ENCODE measurements around the gene ARMH2. TPM values are rescaled to one million over a fixed set of nuclear protein-coding genes. Genes with fewer than 3 reads are reported as not detected.
"Not testable (repeated sequence)": the region's sequence is repeated elsewhere in the genome, so short reads cannot be mapped to it uniquely, and the experiment has no call there.

The ARMH2 gene
- polyA plus RNA-seq, 3 donors from 2014 or later, result not detected

- H3K4me3 Mint-ChIP-seq, result peak within 1 kb of the TSS; percentile 98 to 100 (median 99)
- H3K9me3 Mint-ChIP-seq, result no peaks in the 10 kb centered on the region
- H3K27me3 Mint-ChIP-seq (ENCODE audit: low read depth in 3 of 3), result peaks cover 10 to 13% (median 10%) of the 10 kb centered on the region in 3 donors
- H3K27ac Mint-ChIP-seq, result peak within 1 kb of the TSS; percentile 88 to 99 (median 98)
- peak; percentile 96 to 97 (median 96) for DNase-seq
- no peaks in the 10 kb centered on the region for H3K36me3 Mint-ChIP-seq
- H3K4me1 Mint-ChIP-seq, result peaks cover 19 to 34% of the 10 kb centered on the region in 2 donors
These were observed 23.8 kb downstream of the ARMH2 start, which contains the start of gene GMNN for GRCh38 chr6:24774696-24775519. GMNN (plus strand) TSS chr6:24774937; CDS start chr6:24777247, 2,310 bp downstream.

- DNase-seq, result no peak
- no peaks in the 10 kb centered on the region for H3K9me3 Mint-ChIP-seq
- no peak overlapping the region for H3K4me3 Mint-ChIP-seq
- peaks cover 2 to 5% of the 10 kb centered on the region in 2 donors for H3K4me1 Mint-ChIP-seq
- H3K27me3 Mint-ChIP-seq (ENCODE audit: low read depth in 3 of 3), result peaks cover 0 to 2% (median 0%) of the 10 kb centered on the region in 3 donors
- H3K27ac Mint-ChIP-seq, result no peak overlapping the region
- no peaks in the 10 kb centered on the region for H3K36me3 Mint-ChIP-seq
These were observed 30.4 kb downstream of the ARMH2 start for GRCh38 chr6:24768361-24768760.

- Mint-ChIP-seq H3K27me3 (ENCODE audit: low read depth in 3 of 3) (peaks cover 0 to 2% (median 0%) of the 10 kb centered on the region in 3 donors), H3K36me3 (no peaks in the 10 kb centered on the region), H3K4me3 (no peak overlapping the region), H3K9me3 (no peaks in the 10 kb centered on the region), H3K4me1 (peaks cover 2 to 5% of the 10 kb centered on the region in 2 donors), H3K27ac (no peak overlapping the region)
- DNase-seq, result peak; percentile 16 to 33 (median 19)
These were observed 31.8 kb downstream of the ARMH2 start for GRCh38 chr6:24766680-24767462.

- DNase-seq; H3K4me1 Mint-ChIP-seq; H3K4me3 Mint-ChIP-seq; H3K27me3 Mint-ChIP-seq (ENCODE audit: low read depth in 3 of 3); H3K27ac Mint-ChIP-seq; H3K36me3 Mint-ChIP-seq; H3K9me3 Mint-ChIP-seq: not testable (repeated sequence)
These were observed 32.7 kb downstream of the ARMH2 start for GRCh38 chr6:24765968-24766367.

GRCh38 chr6:24764833-24765828 lies 33.6 kb downstream of the ARMH2 start:
- DNase-seq; H3K9me3 Mint-ChIP-seq; H3K36me3 Mint-ChIP-seq; H3K4me1 Mint-ChIP-seq; H3K27me3 Mint-ChIP-seq (ENCODE audit: low read depth in 3 of 3); H3K27ac Mint-ChIP-seq: not testable (repeated sequence)
- H3K4me3 Mint-ChIP-seq, result peak overlapping the region in 1 of 5 donors; percentile 4

GRCh38 chr6:24763578-24763977 lies 35.1 kb downstream of the ARMH2 start:
- no peaks in the 10 kb centered on the region for H3K36me3 Mint-ChIP-seq
- no peak for DNase-seq
- peaks cover 0 to 2% (median 2%) of the 10 kb centered on the region in 3 donors for H3K27me3 Mint-ChIP-seq (ENCODE audit: low read depth in 3 of 3)
- H3K4me1 Mint-ChIP-seq, result peaks cover 2 to 5% of the 10 kb centered on the region in 2 donors
- no peak overlapping the region for H3K4me3 Mint-ChIP-seq
- no peak overlapping the region for H3K27ac Mint-ChIP-seq
- H3K9me3 Mint-ChIP-seq, result no peaks in the 10 kb centered on the region

GRCh38 chr6:24761851-24762250 lies 36.9 kb downstream of the ARMH2 start:
- Mint-ChIP-seq H3K4me3 (no peak overlapping the region), H3K4me1 (peaks cover 2 to 5% of the 10 kb centered on the region in 2 donors), H3K36me3 (no peaks in the 10 kb centered on the region), H3K27me3 (ENCODE audit: low read depth in 3 of 3) (peaks cover 0 to 4% (median 2%) of the 10 kb centered on the region in 3 donors), H3K9me3 (no peaks in the 10 kb centered on the region), H3K27ac (peak overlapping the region in 1 of 6 donors; percentile 51)
- no peak for DNase-seq

- Mint-ChIP-seq H3K4me3 (no peak overlapping the region), H3K36me3 (no peaks in the 10 kb centered on the region), H3K27me3 (ENCODE audit: low read depth in 3 of 3) (peaks cover 0 to 4% (median 2%) of the 10 kb centered on the region in 3 donors), H3K4me1 (peaks cover 2 to 5% of the 10 kb centered on the region in 2 donors), H3K9me3 (no peaks in the 10 kb centered on the region), H3K27ac (no peak overlapping the region)
- no peak for DNase-seq
These were observed 37.4 kb downstream of the ARMH2 start for GRCh38 chr6:24761193-24761835.

GRCh38 chr6:24760210-24760609 lies 38.5 kb downstream of the ARMH2 start:
- peaks cover 2 to 3% of the 10 kb centered on the region in 2 donors for H3K4me1 Mint-ChIP-seq
- H3K27me3 Mint-ChIP-seq (ENCODE audit: low read depth in 3 of 3), result peaks cover 0 to 4% (median 3%) of the 10 kb centered on the region in 3 donors
- no peaks in the 10 kb centered on the region for H3K9me3 Mint-ChIP-seq
- H3K4me3 Mint-ChIP-seq, result no peak overlapping the region
- H3K27ac Mint-ChIP-seq, result no peak overlapping the region
- H3K36me3 Mint-ChIP-seq, result no peaks in the 10 kb centered on the region
- DNase-seq, result no peak

- no peak overlapping the region for H3K4me3 Mint-ChIP-seq
- H3K27me3 Mint-ChIP-seq (ENCODE audit: low read depth in 3 of 3), result peaks cover 0 to 4% (median 2%) of the 10 kb centered on the region in 3 donors
- H3K27ac Mint-ChIP-seq, result no peak overlapping the region
- no peaks in the 10 kb centered on the region for H3K36me3 Mint-ChIP-seq
- no peak for DNase-seq
- no peaks in the 10 kb centered on the region for H3K4me1 Mint-ChIP-seq
- H3K9me3 Mint-ChIP-seq, result no peaks in the 10 kb centered on the region
These were observed 39.0 kb downstream of the ARMH2 start for GRCh38 chr6:24759718-24760117.

GRCh38 chr6:24757611-24758010 lies 41.1 kb downstream of the ARMH2 start:
- H3K27me3 Mint-ChIP-seq (ENCODE audit: low read depth in 3 of 3), result peaks cover 0 to 7% (median 2%) of the 10 kb centered on the region in 3 donors

GRCh38 chr6:24755279-24755678 lies 43.4 kb downstream of the ARMH2 start:
- DNase-seq, result no peak
- no peaks in the 10 kb centered on the region for H3K36me3 Mint-ChIP-seq
- H3K27me3 Mint-ChIP-seq (ENCODE audit: low read depth in 3 of 3), result peaks cover 0 to 8% (median 2%) of the 10 kb centered on the region in 3 donors
- no peaks in the 10 kb centered on the region for H3K9me3 Mint-ChIP-seq
- no peak overlapping the region for H3K4me3 Mint-ChIP-seq
- no peak overlapping the region for H3K27ac Mint-ChIP-seq
- no peaks in the 10 kb centered on the region for H3K4me1 Mint-ChIP-seq

More at GRCh38 chr6:24757611-24758010, 41.1 kb downstream of the ARMH2 start:
- Mint-ChIP-seq H3K27ac (no peak overlapping the region), H3K36me3 (no peaks in the 10 kb centered on the region), H3K9me3 (no peaks in the 10 kb centered on the region), H3K4me3 (no peak overlapping the region), H3K4me1 (no peaks in the 10 kb centered on the region)
- no peak for DNase-seq

- not testable (repeated sequence) for H3K36me3 Mint-ChIP-seq; H3K27ac Mint-ChIP-seq; H3K9me3 Mint-ChIP-seq; H3K27me3 Mint-ChIP-seq (ENCODE audit: low read depth in 3 of 3); H3K4me1 Mint-ChIP-seq; H3K4me3 Mint-ChIP-seq; DNase-seq
These were observed 44.3 kb downstream of the ARMH2 start for GRCh38 chr6:24754378-24754777.

Measured in immature natural killer cell (primary cell).